SU-DHL-6 (cell line): Measurements from ENCODE around the gene TRIM34.
"Not testable (repeated sequence)": the region's sequence is repeated elsewhere in the genome, so short reads cannot be mapped to it uniquely, and the experiment has no call there.

Experiments
- CTCF ChIP-seq: fragments of 200-600 bp; sonication (generic); IDR thresholded peaks from one replicate; pipeline ENCODE4 v1.5.1; 2017; ENCODE audit warnings: antibody characterized with exemption, mild to moderate bottlenecking, low read length, moderate library complexity; ENCODE audit not compliant: insufficient read depth, poor library complexity, severe bottlenecking
- EZH2phosphoT487 ChIP-seq: fragments of 200-600 bp; sonication (generic), shearing (Covaris generic); conservative IDR thresholded peaks from 2 replicates; pipeline ENCODE4 v1.6.1; 2018; ENCODE audit warnings: mild to moderate bottlenecking, antibody characterized with exemption, low read length, moderate library complexity, mixed read lengths

GRCh38 chr11:5656956-5657355 lies 32.2 kb downstream of the TRIM34 start:
- not testable (repeated sequence) for TF ChIP-seq CTCF, EZH2phosphoT487
